NCI-H2081 treated with DMSO at 0.1 percent for 48 hours (cell line): Measurements from ENCODE around the gene CSHL1.
"Not testable (repeated sequence)": the region's sequence is repeated elsewhere in the genome, so short reads cannot be mapped to it uniquely, and the experiment has no call there.

Source experiments
- DNase-seq: peaks from one replicate; lab custom pipeline; 2025; lab: John Stamatoyannopoulos, UW

CSHL1 gene

GRCh38 chr17:63918305-63918704, 7.2 kb upstream of the CSHL1 start:
- DNase-seq: no peak

GRCh38 chr17:63917646-63918045, 6.6 kb upstream of the CSHL1 start:
- no peak for DNase-seq

- DNase-seq: not testable (repeated sequence)
Measured at GRCh38 chr17:63917206-63917605, 6.1 kb upstream of the CSHL1 start.

- DNase-seq: no peak
Measured at GRCh38 chr17:63916566-63917185, 5.6 kb upstream of the CSHL1 start.

GRCh38 chr17:63915753-63916152, 4.7 kb upstream of the CSHL1 start:
- DNase-seq: not testable (repeated sequence)

- DNase-seq: no peak
Measured at GRCh38 chr17:63914471-63914870, 3.4 kb upstream of the CSHL1 start.

- no peak for DNase-seq
Measured at GRCh38 chr17:63911657-63912100, 621 bp upstream of the CSHL1 start.

GRCh38 chr17:63910096-63910495, 962 bp downstream of the CSHL1 start:
- no peak for DNase-seq

GRCh38 chr17:63909586-63909985, 1.5 kb downstream of the CSHL1 start:
- DNase-seq: not testable (repeated sequence)

GRCh38 chr17:63907161-63907778, 3.8 kb downstream of the CSHL1 start:
- DNase-seq: not testable (repeated sequence)

GRCh38 chr17:63904796-63905195, 6.3 kb downstream of the CSHL1 start:
- DNase-seq: not testable (repeated sequence)

- DNase-seq: not testable (repeated sequence)
Measured at GRCh38 chr17:63903787-63904201, 7.3 kb downstream of the CSHL1 start.

- not testable (repeated sequence) for DNase-seq
Measured at GRCh38 chr17:63901971-63902370, 9.1 kb downstream of the CSHL1 start.

- DNase-seq: not testable (repeated sequence)
Measured at GRCh38 chr17:63898899-63899798, 11.9 kb downstream of the CSHL1 start.

GRCh38 chr17:63896524-63897354, 14.3 kb downstream of the CSHL1 start, which contains the start of gene CSH1:
Gene CSH1 (minus strand): TSS chr17:63896574. CDS start chr17:63896511, 63 bp downstream.
- not testable (repeated sequence) for DNase-seq

GRCh38 chr17:63894821-63895220, 16.2 kb downstream of the CSHL1 start:
- not testable (repeated sequence) for DNase-seq

- not testable (repeated sequence) for DNase-seq
Measured at GRCh38 chr17:63894021-63894420, 17.0 kb downstream of the CSHL1 start.

- not testable (repeated sequence) for DNase-seq
Measured at GRCh38 chr17:63892316-63893037, 18.6 kb downstream of the CSHL1 start.

- DNase-seq: not testable (repeated sequence)
Measured at GRCh38 chr17:63889026-63889848, 21.8 kb downstream of the CSHL1 start.

- DNase-seq: not testable (repeated sequence)
Measured at GRCh38 chr17:63885119-63885518, 25.9 kb downstream of the CSHL1 start.
